Ramos (cell line): Measurements from ENCODE around the gene CFAP221.

Experiments used
- in situ Hi-C: fragments of 300-500 bp; cut with MboI; formaldehyde crosslinking; loops from one replicate; pipeline ENCODE4 v1.14.3; 2022; ENCODE audit warnings: low sequenced_read_pairs; ENCODE audit not compliant: unreplicated experiment

The CFAP221 gene

DNA sequence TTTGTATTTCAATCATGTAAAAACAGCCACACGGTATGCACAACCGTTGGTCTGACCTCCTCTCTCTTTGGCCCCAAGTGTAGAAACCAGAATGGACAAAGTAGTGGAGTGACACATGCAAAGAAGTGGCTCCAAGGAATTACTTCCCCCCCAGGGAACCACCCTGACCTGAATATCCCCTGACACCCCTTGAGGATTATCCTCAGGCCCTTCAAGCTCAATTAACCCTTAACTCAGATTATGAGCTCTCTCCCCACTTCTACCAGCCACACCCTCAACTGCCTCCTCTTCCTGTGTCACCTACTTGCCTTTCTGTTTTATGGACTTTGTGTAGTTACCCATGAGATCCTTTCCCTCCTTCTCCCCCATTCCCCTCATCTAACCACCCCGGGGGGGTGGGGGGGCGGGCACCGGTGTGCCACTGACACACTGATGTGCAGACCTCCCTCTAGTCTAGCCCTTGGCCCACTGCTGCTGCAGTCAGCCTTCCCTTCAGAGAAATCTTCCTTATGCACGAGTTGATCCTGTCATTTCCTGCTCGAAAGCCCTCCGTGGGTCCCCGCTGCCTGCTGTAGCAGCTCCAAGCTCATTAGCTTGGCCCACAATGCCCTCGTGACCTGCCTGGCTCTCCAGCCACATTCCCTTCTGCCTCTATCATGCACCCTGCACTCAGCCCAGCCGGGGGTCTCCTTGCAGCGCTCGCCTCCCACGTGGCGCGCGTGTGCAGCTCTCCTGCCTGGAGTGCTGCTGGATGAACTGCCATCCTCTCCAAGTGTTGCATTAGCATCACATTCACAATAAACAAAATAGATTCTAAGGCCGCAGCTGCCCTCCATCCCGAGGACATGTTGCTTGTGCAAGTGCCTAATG is 94.7 kb downstream of the CFAP221 start:
- in situ Hi-C loops = no loop called here

DNA sequence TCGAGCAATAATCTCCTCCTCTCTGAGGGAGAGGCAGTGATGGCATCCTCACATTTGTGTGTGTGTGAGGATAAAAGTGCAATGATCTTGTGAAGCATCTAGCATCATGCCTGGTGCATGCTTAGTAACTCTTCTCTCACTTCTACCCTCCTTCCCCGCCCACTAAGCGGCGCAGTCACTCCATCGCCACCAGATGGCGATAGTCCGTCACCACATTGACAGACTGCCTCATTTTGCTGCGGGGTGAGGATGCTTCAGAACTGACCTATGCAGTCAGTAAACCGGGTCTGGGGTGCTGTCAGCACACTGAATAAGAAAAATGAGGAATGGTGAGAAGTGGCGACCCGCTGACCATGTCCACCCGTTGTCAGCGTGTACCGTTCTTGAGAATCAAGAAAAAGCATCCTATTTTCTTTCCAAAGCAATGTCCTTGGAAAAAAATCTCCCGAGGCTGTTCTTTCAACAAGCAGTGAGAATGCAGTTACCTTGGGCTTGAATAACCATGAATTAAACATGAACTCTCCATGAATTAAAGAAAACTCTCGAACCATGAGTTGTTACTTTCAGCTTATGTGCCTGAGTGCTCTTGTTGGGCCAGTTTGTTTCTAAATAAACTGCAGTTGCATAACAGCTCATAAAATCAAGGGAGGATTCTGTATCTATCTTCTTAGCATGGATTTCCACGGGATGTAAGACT is 97.5 kb downstream of the CFAP221 start:
- in situ Hi-C loops = no loop called here

DNA sequence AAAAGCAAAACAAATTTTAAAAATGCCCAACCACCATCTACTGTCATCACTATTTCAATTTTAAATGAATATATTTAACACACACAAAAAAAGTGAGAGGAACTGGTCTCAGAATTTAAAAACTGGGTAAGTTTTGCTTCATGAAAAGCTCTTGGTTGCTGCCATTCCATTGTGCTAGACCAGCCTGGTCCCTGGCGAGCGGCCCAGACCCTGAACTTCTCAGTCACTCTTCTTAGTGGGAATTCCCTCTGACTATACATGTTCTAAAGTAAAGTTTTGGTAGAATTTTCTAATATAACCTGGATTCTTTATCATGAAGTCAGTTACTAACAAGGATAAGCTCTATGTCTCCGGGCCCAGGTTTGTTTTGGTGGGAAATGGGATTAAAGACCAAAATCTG is 99.9 kb downstream of the CFAP221 start:
- in situ Hi-C loops = no loop called here

DNA sequence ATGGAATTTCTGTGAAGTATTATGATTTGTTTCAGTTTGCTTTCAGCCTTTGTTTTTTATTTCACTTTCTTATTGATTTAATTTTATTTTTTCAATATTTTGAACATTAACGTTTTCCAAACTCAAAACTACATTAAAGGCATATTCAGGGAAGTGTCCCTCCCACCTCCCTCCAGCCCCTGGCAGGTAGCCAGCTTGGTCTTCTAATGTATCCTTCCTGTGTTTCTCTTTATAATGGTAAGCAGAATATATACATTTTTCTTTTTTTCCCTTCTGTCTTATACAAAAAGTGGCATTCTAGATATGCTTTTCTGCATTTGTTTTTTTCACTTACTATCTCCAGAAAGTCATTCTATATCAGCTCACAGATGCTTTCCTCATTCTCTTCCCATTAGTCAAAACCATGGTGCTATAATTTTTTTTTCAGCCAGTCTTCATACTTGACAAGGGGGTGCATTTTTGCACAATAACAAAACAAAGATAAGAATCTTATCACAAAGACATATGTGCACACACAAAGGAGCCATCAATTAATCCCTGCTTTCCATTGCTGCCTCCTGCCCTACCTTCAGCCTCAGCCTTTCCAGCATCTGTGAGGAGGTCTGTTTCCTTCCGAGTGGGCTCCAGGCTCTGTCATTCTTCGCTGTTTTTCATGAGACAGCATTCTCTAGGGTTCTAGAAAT is 101.1 kb downstream of the CFAP221 start:
- in situ Hi-C loops = no loop called here

DNA sequence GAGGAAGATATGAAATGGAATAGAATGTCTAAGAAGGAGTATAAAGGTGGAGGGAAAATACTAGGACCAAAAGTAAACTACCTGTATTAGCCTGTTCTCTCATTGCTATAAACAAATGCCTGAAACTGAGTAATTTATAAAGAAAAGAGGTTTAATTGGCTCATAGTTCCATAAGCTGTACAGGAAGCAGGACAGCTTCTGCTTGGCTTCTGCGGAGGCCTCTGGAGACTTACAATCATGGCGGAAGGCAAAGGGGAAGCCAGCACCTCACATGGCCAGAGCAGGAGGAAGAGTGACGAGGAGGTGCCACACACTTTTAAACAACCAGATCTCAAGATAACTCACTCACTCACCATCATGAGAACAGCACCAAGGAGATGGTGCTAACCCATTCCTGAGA is 101.9 kb downstream of the CFAP221 start:
- in situ Hi-C loops = no loop called here

DNA sequence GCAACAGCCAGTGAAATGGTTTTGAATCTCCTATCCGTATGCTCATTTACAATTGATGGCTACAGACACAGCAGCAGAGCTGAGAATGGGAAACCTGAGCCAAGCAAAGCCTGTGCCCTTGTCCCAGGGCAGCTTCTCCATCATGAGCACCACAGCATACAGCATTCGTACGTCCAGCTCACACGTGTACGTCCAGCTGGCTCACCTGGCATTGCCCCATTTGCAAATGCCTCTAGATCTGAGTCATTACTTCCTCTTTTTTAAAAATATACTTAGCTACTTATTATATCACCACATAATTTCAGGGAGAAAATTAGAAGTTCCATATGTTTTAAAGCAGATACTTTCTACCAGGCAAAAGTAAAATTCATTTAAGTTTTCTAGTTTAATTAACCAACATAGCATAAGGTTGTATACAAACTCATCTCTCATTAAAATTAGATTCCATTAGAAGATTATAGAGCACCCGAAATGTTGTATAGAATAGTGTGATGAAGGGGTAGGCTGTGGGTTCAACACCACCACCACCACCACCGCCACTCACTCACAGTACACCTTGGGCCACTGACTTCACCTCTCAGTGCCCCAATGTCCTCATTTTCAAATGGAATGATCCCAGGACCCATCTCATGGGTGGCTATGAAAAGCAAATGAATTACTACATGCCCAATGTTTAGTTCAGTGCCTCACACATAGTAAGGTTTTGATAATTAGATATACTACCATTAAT is 103.4 kb downstream of the CFAP221 start:
- in situ Hi-C loops = no loop called here

DNA sequence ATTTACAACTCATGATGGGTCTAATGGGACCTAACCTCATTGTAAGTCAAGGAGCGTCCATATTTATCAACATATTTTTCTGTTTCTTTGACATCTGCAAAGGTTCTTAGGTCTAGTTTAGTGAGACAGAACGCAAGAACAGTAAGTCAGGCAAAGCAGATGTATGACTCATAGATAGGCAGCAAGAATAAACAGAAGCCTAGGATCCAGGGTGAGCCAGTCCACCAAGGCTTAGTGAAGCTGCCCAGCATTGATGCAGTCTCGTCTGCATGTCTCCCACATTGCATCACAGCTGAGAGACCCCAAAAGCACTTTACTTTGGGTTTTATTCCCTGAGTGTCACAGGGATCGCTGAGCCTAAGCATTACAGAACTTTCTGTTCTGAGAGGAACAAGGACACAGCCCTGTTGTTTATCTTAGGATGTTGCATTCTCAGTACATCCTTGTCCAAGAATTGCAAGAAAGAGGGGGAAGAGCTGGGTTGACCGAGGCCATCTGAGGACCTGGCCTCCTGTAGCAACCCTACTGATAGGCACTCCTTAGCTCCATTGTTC is 105.2 kb downstream of the CFAP221 start:
- in situ Hi-C loops = no loop called here

DNA sequence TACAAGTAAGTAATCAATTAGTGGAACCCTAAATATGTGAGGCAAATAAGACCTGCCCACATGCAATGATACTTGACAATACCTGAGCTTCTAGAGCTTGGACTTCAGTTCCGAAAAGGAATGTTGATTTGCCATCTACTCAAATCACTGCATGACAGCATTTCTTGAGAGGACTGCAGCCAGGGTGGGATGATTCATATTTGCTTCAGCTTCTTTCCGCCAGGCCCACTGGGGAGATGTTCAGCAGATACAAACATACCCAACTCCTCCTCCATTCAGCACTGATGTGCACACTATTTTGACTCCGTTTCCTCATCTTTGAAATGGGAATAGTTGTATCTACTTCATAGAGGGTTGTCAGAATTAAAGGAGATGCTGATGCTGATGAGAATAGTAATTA is 106.0 kb downstream of the CFAP221 start:
- in situ Hi-C loops = no loop called here

DNA sequence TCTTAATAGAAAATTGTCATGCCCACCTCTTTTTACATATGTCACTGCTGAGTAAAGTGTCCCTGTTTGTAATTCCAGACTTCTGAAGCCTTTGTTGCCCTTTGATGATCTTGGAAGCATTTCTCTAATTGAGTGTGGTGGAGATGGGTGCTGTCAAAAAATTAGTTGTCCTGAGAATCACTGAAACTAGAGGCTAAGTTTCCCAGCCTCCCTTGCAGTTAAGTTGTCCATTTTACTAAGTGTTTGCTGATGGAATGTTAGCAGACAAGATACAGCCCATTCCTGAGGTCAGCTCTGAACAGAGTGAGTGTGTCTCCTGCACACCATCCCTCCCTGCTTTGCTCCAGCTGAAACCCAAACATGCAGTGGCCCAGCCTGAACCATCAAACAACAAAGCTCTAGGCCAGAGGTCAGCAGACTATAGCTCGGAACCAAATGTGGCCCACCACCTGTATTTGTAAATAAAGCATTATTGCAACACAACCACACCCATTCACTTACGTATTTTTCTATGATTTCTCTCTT is 106.7 kb downstream of the CFAP221 start:
- in situ Hi-C loops = no loop called here

DNA sequence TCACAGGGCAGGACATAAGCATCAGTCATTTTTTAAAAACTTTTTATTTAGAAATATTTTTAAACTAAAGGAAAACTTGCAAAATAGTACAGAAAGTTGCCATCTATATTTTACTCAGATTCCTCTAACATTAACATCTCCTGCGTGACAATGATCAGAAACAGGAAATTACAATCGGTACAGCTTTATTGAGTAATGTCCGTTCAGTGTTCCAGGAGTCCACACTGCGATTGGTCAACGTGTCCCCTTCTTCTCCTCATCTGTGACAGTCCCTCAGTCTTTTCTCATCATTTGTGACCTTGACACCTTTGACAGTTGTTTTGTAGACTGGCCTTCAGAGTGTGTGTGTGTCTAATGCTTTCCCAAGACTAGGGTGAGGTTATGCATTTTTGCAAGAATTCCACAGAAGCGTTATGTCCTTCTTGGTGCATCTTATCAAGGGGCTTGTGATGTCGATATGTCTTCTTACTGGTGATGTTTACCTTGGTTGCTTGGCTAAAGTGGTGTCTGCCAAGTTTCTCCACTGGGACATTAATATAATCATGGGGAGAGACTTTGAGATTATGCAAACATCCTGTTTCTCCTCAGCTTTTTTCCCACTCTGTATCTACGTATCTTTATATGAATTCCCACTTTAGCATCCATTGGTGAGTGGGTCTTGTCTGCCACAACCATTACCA is 113.4 kb downstream of the CFAP221 start:
- in situ Hi-C loops = no loop called here

DNA sequence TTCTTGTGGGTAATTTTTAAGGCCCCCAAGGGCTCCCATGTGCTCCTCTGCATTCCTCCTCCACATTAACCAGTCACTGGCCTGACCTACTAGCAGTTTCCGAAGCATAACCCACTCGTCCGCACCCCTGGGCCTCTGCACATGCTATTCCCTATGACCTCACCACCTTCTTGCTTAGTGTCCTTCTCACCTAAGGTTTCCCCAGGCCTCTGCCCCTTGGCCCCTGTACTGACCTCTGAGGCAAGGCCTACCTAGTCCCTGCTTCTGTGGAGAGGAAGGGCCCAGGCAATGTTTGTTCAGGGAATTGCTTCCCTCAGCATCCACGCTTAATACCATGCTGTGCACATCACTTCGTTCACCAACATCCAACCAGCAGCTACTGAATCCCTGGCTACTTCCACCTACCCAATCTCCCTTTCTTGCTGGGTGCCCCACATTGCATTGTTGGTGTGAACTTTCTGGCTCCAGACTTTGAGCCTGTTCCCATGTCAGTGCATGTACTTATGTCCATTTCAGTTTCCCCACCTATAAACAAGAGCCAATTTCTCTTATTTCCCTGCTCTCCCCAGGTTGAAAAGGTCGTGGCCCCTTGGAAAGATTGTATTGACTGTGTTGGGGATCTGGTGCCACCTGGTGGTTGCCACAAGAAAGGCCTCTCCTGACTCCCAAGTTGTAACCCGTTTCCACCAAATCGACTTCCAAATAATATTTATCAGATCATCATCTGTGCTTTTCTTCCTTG is 115.5 kb downstream of the CFAP221 start:
- in situ Hi-C loops = no loop called here

DNA sequence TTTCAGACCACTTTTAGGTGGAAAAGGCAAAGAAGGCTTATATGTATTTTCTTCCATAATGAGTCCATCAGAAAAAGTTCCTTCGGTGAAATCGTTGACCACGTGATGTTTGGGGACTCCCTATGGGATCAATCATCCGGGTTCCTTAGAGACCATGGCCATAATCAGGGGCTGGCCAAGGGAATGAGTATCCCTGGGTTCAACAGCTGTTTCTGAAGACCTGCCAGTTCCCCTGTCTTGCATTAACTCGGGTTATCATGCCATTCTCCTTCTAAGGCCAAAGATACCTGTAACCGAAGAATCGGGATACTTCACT is 116.1 kb downstream of the CFAP221 start:
- in situ Hi-C loops = no loop called here

DNA sequence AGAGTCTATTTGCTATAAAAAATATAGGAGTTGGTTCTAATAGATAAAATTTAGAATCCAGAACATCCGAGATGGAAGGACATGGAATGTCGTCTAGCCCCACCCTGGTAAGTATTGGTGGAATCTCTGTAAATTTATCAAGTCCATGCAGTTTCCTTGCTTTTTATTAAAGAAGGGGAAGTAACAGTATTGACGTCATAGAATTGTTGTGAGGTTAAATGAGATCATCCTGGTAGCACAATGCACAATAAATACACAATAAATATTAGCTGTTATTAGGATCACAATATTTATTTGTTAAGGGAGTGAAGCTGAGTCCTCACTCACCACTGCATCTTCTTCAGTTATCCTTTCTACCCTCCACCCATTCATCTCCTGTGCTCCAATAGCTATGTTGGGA is 118.0 kb downstream of the CFAP221 start:
- in situ Hi-C loops = no loop called here

DNA sequence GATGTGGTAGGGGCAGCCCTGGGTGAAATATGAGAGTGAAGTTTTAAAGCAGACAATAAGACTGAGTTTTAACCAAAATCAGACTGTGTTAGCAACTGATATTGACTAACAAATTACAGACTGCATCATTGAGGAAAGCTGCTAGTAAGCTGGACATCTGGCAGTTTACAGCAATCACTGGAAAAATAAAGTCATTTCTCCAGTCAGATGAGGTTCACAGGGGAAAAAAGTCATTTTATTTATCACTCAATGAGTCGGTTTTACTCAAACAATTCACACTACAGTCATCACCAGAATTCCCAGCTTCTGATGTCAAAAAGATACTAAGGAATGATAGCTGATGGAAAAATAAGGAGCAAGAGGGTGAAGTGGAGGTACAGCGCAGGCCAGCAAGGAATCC is 124.3 kb downstream of the CFAP221 start:
- in situ Hi-C loops = no loop called here

DNA sequence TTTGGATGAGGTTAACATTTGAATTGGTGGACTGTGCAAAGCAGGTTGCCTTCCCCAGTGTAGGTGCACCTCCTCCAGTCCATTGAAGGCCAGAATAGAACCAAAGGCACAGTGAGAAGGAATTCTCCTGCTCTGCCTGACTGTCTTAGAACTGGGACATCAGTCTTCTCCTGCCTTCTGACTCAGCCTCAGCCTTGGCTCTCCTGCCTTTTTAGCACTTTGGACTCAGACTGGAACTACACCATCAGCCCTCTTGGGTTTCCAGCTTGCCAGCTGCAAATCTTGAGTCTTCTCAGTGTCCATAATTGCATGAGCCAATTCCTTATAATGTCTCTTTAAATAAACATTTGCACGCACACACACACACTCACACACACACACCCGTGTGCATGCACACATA is 126.8 kb downstream of the CFAP221 start:
- in situ Hi-C loops = no loop called here

DNA sequence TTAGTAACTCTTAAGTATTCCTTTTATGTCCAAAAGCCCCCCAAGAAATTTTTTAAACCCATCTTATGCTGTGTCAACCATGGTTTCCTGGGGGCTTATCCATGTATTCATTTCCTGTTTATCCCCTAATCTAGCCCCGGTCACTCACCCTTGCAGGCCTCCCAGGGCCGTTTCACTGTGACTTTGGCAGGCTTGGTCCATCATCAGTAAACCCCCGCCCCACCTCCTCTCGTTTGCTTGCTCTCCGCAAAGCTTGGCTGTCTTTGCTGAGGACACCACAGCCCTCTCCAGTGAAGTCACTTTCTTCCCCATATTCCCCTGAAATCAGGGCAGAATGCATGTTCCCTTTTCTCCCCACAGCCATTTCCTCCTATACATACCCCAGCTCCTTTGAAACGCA is 127.5 kb downstream of the CFAP221 start:
- in situ Hi-C loops = no loop called here

DNA sequence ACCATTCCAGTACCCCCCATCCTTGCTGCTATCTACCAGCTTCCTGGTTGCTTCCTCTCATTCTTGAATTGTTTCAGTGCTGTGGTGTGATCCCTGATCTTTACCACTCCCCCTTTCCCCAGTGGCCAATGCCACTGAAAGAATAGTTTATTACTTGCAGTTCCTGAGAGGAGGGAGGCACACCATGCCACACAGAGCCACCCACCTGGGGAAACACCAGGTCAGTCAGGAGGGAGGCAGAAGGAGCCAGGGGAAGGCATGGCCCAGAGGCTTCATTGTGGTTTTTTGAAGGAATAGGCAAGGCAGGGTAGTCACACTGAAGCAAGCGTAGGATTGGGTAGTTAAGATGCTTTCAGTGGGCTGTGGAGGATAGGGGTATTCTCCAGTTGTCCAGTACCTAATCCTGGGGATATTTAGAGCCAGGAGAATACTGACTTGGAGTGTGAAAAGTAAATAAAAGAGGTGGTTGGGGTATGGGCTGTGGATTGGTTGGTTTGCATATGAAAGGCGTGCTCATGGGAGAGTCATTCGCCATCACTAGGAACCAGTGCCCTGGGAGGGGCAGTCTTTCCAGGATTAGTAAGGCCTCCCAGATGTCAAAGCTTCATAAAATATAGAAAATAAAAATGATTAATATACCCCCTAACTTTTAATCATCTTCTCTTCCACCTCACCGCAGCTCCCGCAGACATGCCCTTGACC is 128.1 kb downstream of the CFAP221 start:
- in situ Hi-C loops = no loop called here

DNA sequence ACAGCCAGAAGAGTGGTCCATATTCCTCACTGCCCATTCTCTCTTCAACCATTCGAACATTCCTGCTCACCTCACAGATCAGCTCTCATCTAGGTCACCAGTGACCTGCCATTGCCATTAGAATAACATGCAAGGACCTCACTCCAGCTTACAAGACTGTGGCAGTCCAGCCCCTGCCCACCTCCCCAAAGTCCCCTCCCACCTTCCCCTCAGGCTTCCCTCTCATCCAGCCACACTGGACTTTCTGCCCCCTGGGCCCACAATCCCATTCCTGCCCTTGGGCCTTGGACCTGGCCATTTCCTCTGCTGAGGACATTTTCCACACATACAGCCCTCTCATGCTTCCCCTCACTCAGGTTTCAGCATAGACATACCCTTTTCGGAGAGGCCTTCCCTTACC is 129.5 kb downstream of the CFAP221 start:
- in situ Hi-C loops = no loop called here
